Naive thymus-derived CD4-positive, alpha-beta T cell (primary cell): ENCODE data around the gene PIP5K1B. TPM values are rescaled to one million over a fixed set of nuclear protein-coding genes. Genes with fewer than 3 reads are reported as not detected.

ENCODE experiments used
- ATAC-seq: fragments of 150-1000 bp; cut with Tn5 transposase; 2 replicates; pipeline ENCODE4 v1.10.0; 2021; ENCODE audit warnings: mild to moderate bottlenecking, moderate library complexity
- CTCF ChIA-PET: fragments of 350-600 bp; sonication (Branson Sonifier 250); formaldehyde crosslinking; loops from one replicate; lab custom pipeline; 2021; ENCODE audit warnings: antibody characterized with exemption; lab: Charles Lee
- POLR2A ChIA-PET: fragments of 350-600 bp; sonication (Branson Sonifier 250); formaldehyde crosslinking; loops from one replicate; lab custom pipeline; 2021; ENCODE audit warnings: antibody characterized with exemption, inconsistent platforms; lab: Charles Lee
- DNase-seq, 9 donors: peaks; one replicate each; pipeline versions ENCODE4 v3.0.0 to v3.0.0-alpha.2; 2020 to 2022; ENCODE audit warnings: mixed read lengths in 1 of 9
- H3K27ac ChIP-seq: one replicate; pipeline ENCODE4 v1.7.0; 2013; ENCODE audit warnings: mild to moderate bottlenecking, low read depth, low read length, moderate library complexity
- H3K27me3 ChIP-seq, 2 donors: one replicate each; pipeline ENCODE4 v1.7.0; 2013; ENCODE audit warnings: low read length in 2 of 2, mild to moderate bottlenecking in 2 of 2, moderate library complexity in 2 of 2; ENCODE audit not compliant: control insufficient read depth in 2 of 2, insufficient read depth in 2 of 2
- H3K36me3 ChIP-seq, 3 experiments: 1 replicate in 2 of 3; 2 replicates in 1 of 3; pipeline ENCODE4 v1.7.0; 2013; ENCODE audit warnings: low read length in 3 of 3, mild to moderate bottlenecking in 3 of 3, moderate library complexity in 1 of 3; ENCODE audit not compliant: insufficient read depth in 3 of 3, control insufficient read depth in 2 of 3
- H3K4me1 ChIP-seq, 2 donors: one replicate each; pipeline ENCODE4 v1.7.0; 2013; ENCODE audit warnings: low read length in 2 of 2, mild to moderate bottlenecking in 2 of 2, moderate library complexity in 1 of 2; ENCODE audit not compliant: control insufficient read depth in 2 of 2, insufficient read depth in 2 of 2
- H3K4me3 ChIP-seq: 2 replicates; pipeline ENCODE4 v1.7.0; 2013; ENCODE audit warnings: mild to moderate bottlenecking, low read length
- H3K9me3 ChIP-seq, 3 experiments: 1 replicate in 2 of 3; 2 replicates in 1 of 3; pipeline ENCODE4 v1.7.0; 2013; ENCODE audit warnings: low read length in 3 of 3; ENCODE audit not compliant: control insufficient read depth in 2 of 3
- H3K27ac Mint-ChIP-seq, 9 donors: one replicate each; pipeline ENCODE4 v1.8.0; 2020 to 2022; ENCODE audit warnings: mixed read lengths in 9 of 9, mild to moderate bottlenecking in 8 of 9, moderate library complexity in 5 of 9, inconsistent platforms in 2 of 9
- H3K27me3 Mint-ChIP-seq, 5 donors: one replicate each; pipeline ENCODE4 v1.8.0; 2021 to 2022; ENCODE audit warnings: mixed read lengths in 5 of 5, mild to moderate bottlenecking in 1 of 5
- H3K36me3 Mint-ChIP-seq, 5 donors: one replicate each; pipeline ENCODE4 v1.8.0; 2020 to 2022; ENCODE audit warnings: mixed read lengths in 5 of 5, mild to moderate bottlenecking in 3 of 5, inconsistent platforms in 1 of 5
- H3K4me1 Mint-ChIP-seq, 7 donors: one replicate each; pipeline ENCODE4 v1.8.0; 2020 to 2022; ENCODE audit warnings: mixed read lengths in 7 of 7, mild to moderate bottlenecking in 3 of 7, inconsistent platforms in 1 of 7
- H3K4me3 Mint-ChIP-seq, 10 donors: one replicate each; pipeline ENCODE4 v1.8.0; 2020 to 2022; ENCODE audit warnings: mild to moderate bottlenecking in 10 of 10, mixed read lengths in 10 of 10, moderate library complexity in 6 of 10, inconsistent platforms in 2 of 10
- H3K9me3 Mint-ChIP-seq, 11 donors: one replicate each; pipeline ENCODE4 v1.8.0; 2020 to 2022; ENCODE audit warnings: mixed read lengths in 11 of 11, mild to moderate bottlenecking in 4 of 11, inconsistent platforms in 1 of 11, moderate library complexity in 1 of 11
- intact Hi-C, 2 donors: fragments of 100-400 bp; cut with micrococcal nuclease; formaldehyde crosslinking; loops; one replicate each; pipeline ENCODE4 v1.15.1; 2023
- polyA plus RNA-seq, 2 donors: library from polyadenylated mRNA; unstranded; fragments of 300-500 nt; fragmentation: Illumina TruSeq; gene quantifications; one replicate each; pipeline ENCODE4 v1.2.3, GENCODE V29; 2021
- total RNA-seq, 6 experiments: library from RNA in 5 of 6; stranded (reverse) in 5 of 6; gene quantifications; 1 replicate in 5 of 6; 2 replicates in 1 of 6; pipeline ENCODE4 v1.2.3 and lab custom pipeline; 2021 to 2026

Gene PIP5K1B
- total and polyA plus RNA-seq, 7 experiments from 2014 or later: 0.08 to 4.2 (median 0.54) TPM

DNA sequence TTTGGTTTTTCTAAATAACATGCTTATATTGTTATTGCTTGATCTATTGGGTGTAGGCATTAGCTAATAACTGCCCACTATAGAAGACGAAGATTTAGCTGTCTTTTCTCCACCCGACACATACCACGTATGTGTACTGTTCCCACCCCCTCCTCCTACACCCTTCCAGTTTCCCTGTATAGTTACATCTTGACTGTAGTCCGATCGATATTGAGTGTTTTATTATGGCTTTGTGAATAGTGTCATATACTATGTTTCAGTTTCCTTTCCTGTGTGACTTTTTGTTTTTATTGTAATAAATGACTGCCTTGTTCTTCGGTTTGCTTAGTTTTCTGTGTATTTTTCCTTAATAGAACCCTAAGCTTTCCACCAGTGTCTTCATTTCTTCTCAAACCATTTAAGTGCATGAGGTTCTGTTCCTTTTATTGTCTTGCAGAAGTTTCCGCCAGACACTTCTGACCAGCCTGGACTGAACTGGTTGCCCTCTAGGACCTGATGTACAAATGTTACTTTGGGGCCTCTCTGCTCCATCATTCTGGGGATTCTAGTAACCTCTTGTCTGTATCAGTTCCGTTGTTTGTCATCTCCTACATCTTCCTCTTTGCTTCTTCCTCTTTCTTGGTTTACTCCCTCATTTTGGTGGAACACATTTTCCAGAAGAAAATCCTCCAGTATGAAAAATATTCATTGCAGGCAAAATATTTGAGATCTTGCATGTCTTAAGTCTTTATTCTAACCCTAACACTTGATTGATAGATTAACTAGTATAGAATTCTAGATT, 247.0 kb downstream of the PIP5K1B start:
- no peak for DNase-seq
- intact Hi-C loops: loop anchor here in 1 of 2 donors (5.0 kb wide), 1 partner anchor 170 kb away; a partner anchor contains a TSS
- Histone ChIP-seq H3K27me3 (no peaks in the 10 kb centered on the region), H3K4me3 (no peak overlapping the region), H3K36me3 (no peaks in the 10 kb centered on the region), H3K9me3 (no peaks in the 10 kb centered on the region), H3K27ac (no peak overlapping the region), H3K4me1 (peaks cover 0 to 12% of the 10 kb centered on the region in 2 donors)
- ChIA-PET CTCF (interaction anchor here (0.9 to 4.1 kb wide), 3 partner anchors 46 to 368 kb away, joined by 3 to 29 read pairs (median 5); no protein-coding TSS in a partner anchor), POLR2A (no interaction called here)
- ATAC-seq: peak; percentile 79
- peak overlapping the region in 1 of 9 donors; percentile 7 for H3K27ac Mint-ChIP-seq
- H3K27me3 Mint-ChIP-seq: peaks cover 0 to 15% (median 0%) of the 10 kb centered on the region in 5 donors
- H3K36me3 Mint-ChIP-seq: peaks cover 0 to 3% (median 0%) of the 10 kb centered on the region in 5 donors
- H3K4me3 Mint-ChIP-seq: peak overlapping the region in 1 of 10 donors; percentile 10
- peaks cover 4 to 45% (median 13%) of the 10 kb centered on the region in 7 donors for H3K4me1 Mint-ChIP-seq
- H3K9me3 Mint-ChIP-seq: peaks cover 0 to 6% (median 0%) of the 10 kb centered on the region in 11 donors

DNA sequence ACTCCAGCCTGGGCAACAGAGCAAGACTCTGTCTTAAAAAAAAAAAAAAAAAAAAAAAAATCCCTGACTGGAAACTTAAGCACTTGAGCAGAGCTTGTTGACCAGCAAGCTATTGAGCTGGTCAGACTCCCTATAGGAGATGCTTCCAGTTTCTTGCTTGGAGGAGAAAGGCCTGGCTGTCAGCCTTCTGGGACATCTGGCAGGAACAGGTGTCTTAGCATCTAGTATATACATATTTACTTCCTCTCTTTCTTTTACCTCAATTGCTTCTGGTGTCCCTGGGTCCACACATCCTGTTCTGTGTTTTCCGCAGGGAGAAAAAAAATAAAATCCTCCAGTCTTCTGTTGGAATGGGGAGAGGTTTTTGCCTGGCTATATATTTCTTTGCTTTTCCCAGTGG, 248.7 kb downstream of the PIP5K1B start:
- no peaks in the 10 kb centered on the region for H3K27me3 ChIP-seq
- no peaks in the 10 kb centered on the region for H3K36me3 ChIP-seq
- CTCF ChIA-PET: interaction anchor here (0.7 to 1.2 kb wide), 2 partner anchors 366 to 370 kb away, joined by 3 read pairs; no protein-coding TSS in a partner anchor
- peaks cover 0 to 15% (median 0%) of the 10 kb centered on the region in 5 donors for H3K27me3 Mint-ChIP-seq
- ATAC-seq (no peak), DNase-seq (no peak)
- H3K36me3 Mint-ChIP-seq: peaks cover 0 to 3% (median 0%) of the 10 kb centered on the region in 5 donors
- H3K4me3 Mint-ChIP-seq: no peak overlapping the region
- intact Hi-C loops: loop anchor here in 1 of 2 donors (5.0 kb wide), 1 partner anchor 171 kb away; a partner anchor contains a TSS
- H3K9me3 Mint-ChIP-seq: peaks cover 0 to 6% (median 0%) of the 10 kb centered on the region in 11 donors
- H3K9me3 ChIP-seq: no peaks in the 10 kb centered on the region
- POLR2A ChIA-PET: interaction anchor here (1.2 kb wide), 1 partner anchor 174 kb away, joined by 5 read pairs; no protein-coding TSS in a partner anchor
- H3K4me1 Mint-ChIP-seq: peaks cover 4 to 37% (median 13%) of the 10 kb centered on the region in 7 donors
- peak overlapping the region in 2 of 9 donors; percentile 0 to 59 for H3K27ac Mint-ChIP-seq
- H3K4me3 ChIP-seq: no peak overlapping the region
- no peak overlapping the region for H3K27ac ChIP-seq
- peaks cover 0 to 12% of the 10 kb centered on the region in 2 donors for H3K4me1 ChIP-seq

GRCh38 chr9:68955330-68955729, 250.3 kb downstream of the PIP5K1B start:
- Mint-ChIP-seq H3K27me3 (peaks cover 0 to 15% (median 2%) of the 10 kb centered on the region in 5 donors), H3K36me3 (peaks cover 0 to 5% (median 0%) of the 10 kb centered on the region in 5 donors), H3K27ac (peak overlapping the region in 3 of 9 donors; percentile 1 to 44 (median 43)), H3K4me1 (peaks cover 4 to 24% (median 12%) of the 10 kb centered on the region in 7 donors), H3K4me3 (peak overlapping the region in 6 of 10 donors; percentile 16 to 45 (median 35)), H3K9me3 (peaks cover 0 to 6% (median 0%) of the 10 kb centered on the region in 11 donors)
- ATAC-seq: peak; percentile 32
- intact Hi-C loops: loop anchor here in 1 of 2 donors (5.0 kb wide), 1 partner anchor 72 kb away; no protein-coding TSS in a partner anchor
- CTCF ChIA-PET: interaction anchor here (0.9 to 1.4 kb wide), 4 partner anchors 41 to 372 kb away, joined by 3 to 5 read pairs (median 4); no protein-coding TSS in a partner anchor
- no peaks in the 10 kb centered on the region for H3K36me3 ChIP-seq
- H3K4me3 ChIP-seq: no peak overlapping the region
- POLR2A ChIA-PET: interaction anchor here (1.3 kb wide), 1 partner anchor 16 kb away, joined by 3 read pairs; no protein-coding TSS in a partner anchor
- DNase-seq: peak in 1 of 9 donors; percentile 8
- peaks cover 0 to 12% of the 10 kb centered on the region in 2 donors for H3K4me1 ChIP-seq
- H3K9me3 ChIP-seq: no peaks in the 10 kb centered on the region
- no peak overlapping the region for H3K27ac ChIP-seq
- H3K27me3 ChIP-seq: no peaks in the 10 kb centered on the region

DNA sequence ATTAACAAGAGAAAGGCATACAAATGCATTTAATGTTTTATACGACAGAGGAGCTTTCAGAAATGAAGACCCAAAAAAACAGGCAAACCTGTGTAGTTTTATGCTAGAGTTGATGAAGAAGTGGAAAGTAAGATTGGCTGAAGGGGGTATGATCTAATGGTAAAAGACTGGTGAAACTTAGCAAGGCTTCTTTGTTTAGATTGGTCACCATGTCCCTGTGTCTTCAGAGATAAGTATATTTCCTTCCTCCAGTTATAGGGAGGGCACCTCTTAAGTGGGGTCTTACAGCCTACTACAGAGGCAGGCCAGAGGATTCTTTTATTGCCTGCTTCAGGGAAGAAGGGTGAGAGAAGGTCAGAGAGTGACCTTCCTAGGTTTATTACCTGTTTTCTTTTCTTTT, 252.4 kb downstream of the PIP5K1B start:
- Histone ChIP-seq H3K9me3 (no peaks in the 10 kb centered on the region), H3K27me3 (no peaks in the 10 kb centered on the region), H3K4me1 (peaks cover 0 to 12% of the 10 kb centered on the region in 2 donors), H3K27ac (no peak overlapping the region), H3K4me3 (no peak overlapping the region), H3K36me3 (no peaks in the 10 kb centered on the region)
- ChIA-PET POLR2A (no interaction called here), CTCF (interaction anchor here (2.1 kb wide), 1 partner anchor 42 kb away, joined by 6 read pairs; no protein-coding TSS in a partner anchor)
- H3K27me3 Mint-ChIP-seq: peaks cover 0 to 22% (median 4%) of the 10 kb centered on the region in 5 donors
- H3K4me1 Mint-ChIP-seq: peaks cover 4 to 14% (median 11%) of the 10 kb centered on the region in 7 donors
- ATAC-seq (no peak), DNase-seq (no peak)
- peaks cover 0 to 6% (median 0%) of the 10 kb centered on the region in 11 donors for H3K9me3 Mint-ChIP-seq
- H3K36me3 Mint-ChIP-seq: peaks cover 0 to 5% (median 0%) of the 10 kb centered on the region in 5 donors
- intact Hi-C loops: loop anchor here in 1 of 2 donors (5.0 kb wide), 1 partner anchor 70 kb away; no protein-coding TSS in a partner anchor
- no peak overlapping the region for H3K27ac Mint-ChIP-seq
- H3K4me3 Mint-ChIP-seq: no peak overlapping the region

DNA sequence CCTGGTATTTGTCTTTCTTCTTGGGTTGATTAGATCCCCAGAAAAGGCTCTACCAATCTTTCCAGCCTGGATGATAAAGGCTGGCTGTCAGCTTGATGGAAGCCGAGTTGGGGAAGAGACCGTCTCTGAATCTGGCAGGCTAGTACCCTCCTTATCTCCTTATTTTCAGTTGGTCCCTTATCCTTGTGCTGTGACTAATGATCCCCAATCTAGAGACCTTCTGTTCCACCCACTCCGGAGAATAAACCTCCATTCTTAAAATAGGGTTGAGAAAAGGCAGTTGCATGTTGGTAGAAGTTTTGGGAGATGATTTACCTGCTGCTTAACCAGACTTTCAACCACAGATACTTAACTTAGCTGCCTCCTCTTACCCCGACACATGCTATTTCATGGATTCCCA, 256.5 kb downstream of the PIP5K1B start:
- Mint-ChIP-seq H3K9me3 (peaks cover 0 to 4% (median 0%) of the 10 kb centered on the region in 11 donors), H3K4me1 (peaks cover 0 to 4% (median 0%) of the 10 kb centered on the region in 7 donors), H3K4me3 (no peak overlapping the region), H3K27me3 (peaks cover 0 to 12% (median 4%) of the 10 kb centered on the region in 5 donors), H3K36me3 (peaks cover 0 to 5% (median 0%) of the 10 kb centered on the region in 5 donors), H3K27ac (no peak overlapping the region)
- ATAC-seq (no peak), DNase-seq (no peak)
- Histone ChIP-seq H3K4me3 (no peak overlapping the region), H3K27me3 (no peaks in the 10 kb centered on the region), H3K9me3 (no peaks in the 10 kb centered on the region), H3K4me1 (no peaks in the 10 kb centered on the region), H3K36me3 (no peaks in the 10 kb centered on the region), H3K27ac (no peak overlapping the region)
- ChIA-PET POLR2A (interaction anchor here (0.5 kb wide), 1 partner anchor 261 kb away, joined by 3 read pairs; no protein-coding TSS in a partner anchor), CTCF (interaction anchor here (0.5 kb wide), 1 partner anchor 65 kb away, joined by 4 read pairs; no protein-coding TSS in a partner anchor)
- intact Hi-C loops: no loop called here

GRCh38 chr9:68963416-68963815, 258.4 kb downstream of the PIP5K1B start:
- CTCF ChIA-PET: interaction anchor here (1.9 kb wide), 1 partner anchor 14 kb away, joined by 5 read pairs; no protein-coding TSS in a partner anchor
- Mint-ChIP-seq H3K27ac (no peak overlapping the region), H3K36me3 (peaks cover 0 to 4% (median 0%) of the 10 kb centered on the region in 5 donors), H3K9me3 (peaks cover 0 to 1% (median 0%) of the 10 kb centered on the region in 11 donors), H3K4me1 (peaks cover 0 to 4% (median 0%) of the 10 kb centered on the region in 7 donors), H3K27me3 (peaks cover 0 to 12% (median 4%) of the 10 kb centered on the region in 5 donors), H3K4me3 (no peak overlapping the region)
- H3K36me3 ChIP-seq: no peaks in the 10 kb centered on the region
- H3K27me3 ChIP-seq: no peaks in the 10 kb centered on the region
- DNase-seq (no peak), ATAC-seq (no peak)
- no peak overlapping the region for H3K27ac ChIP-seq
- H3K4me1 ChIP-seq: no peaks in the 10 kb centered on the region
- intact Hi-C loops: no loop called here
- H3K4me3 ChIP-seq: no peak overlapping the region
- POLR2A ChIA-PET: no interaction called here
- no peaks in the 10 kb centered on the region for H3K9me3 ChIP-seq
